WTC11 (cell line): ENCODE measurements around the gene NFAT5.
"Not testable (repeated sequence)": the region's sequence is repeated elsewhere in the genome, so short reads cannot be mapped to it uniquely, and the experiment has no call there.

Experiments used
- AR ChIP-seq: fragments of 250-450 bp; sonication (Bioruptor Pico); IDR thresholded peaks from 2 replicates; pipeline ENCODE4 v1.9.0; 2021; ENCODE audit warnings: mild to moderate bottlenecking
- ATF1 ChIP-seq: sonication (generic); formaldehyde crosslinking; IDR thresholded peaks from 2 replicates; pipeline ENCODE4 v1.8.1; 2023; ENCODE audit warnings: mild to moderate bottlenecking, moderate library complexity, missing genetic modification reagents
- CTCF ChIP-seq: fragments of 200-600 bp; IDR thresholded peaks from 2 replicates; pipeline ENCODE4 v1.8.0; 2022; ENCODE audit warnings: antibody characterized with exemption
- MXD4 ChIP-seq: fragments of 250-450 bp; sonication (Bioruptor Pico); IDR thresholded peaks from 2 replicates; pipeline ENCODE4 v1.8.0; 2021; ENCODE audit warnings: mild to moderate bottlenecking, moderate library complexity, borderline replicate concordance
- NR3C1 ChIP-seq: sonication (generic); formaldehyde crosslinking; conservative IDR thresholded peaks from 2 replicates; pipeline ENCODE4 v1.8.1; 2023; ENCODE audit warnings: low read depth, mild to moderate bottlenecking, missing genetic modification reagents
- SMAD4 ChIP-seq: sonication (generic); formaldehyde crosslinking; IDR thresholded peaks from 2 replicates; pipeline ENCODE4 v1.8.0; 2022; ENCODE audit warnings: mild to moderate bottlenecking, missing genetic modification reagents
- TCF7 ChIP-seq: sonication (generic); formaldehyde crosslinking; IDR thresholded peaks from 2 replicates; pipeline ENCODE4 v1.8.0; 2022; ENCODE audit warnings: mild to moderate bottlenecking, low read depth, missing genetic modification reagents, moderate library complexity
- ZBTB21 ChIP-seq: sonication (generic); formaldehyde crosslinking; IDR thresholded peaks from 2 replicates; pipeline ENCODE4 v1.8.1; 2023; ENCODE audit warnings: mild to moderate bottlenecking, missing genetic modification reagents, borderline replicate concordance
- TF ChIP-seq, protein P1 (sequence below): sonication (generic); formaldehyde crosslinking; IDR thresholded peaks from 2 replicates; pipeline ENCODE4 v1.8.0; 2022; ENCODE audit warnings: mild to moderate bottlenecking, missing genetic modification reagents

DNA sequence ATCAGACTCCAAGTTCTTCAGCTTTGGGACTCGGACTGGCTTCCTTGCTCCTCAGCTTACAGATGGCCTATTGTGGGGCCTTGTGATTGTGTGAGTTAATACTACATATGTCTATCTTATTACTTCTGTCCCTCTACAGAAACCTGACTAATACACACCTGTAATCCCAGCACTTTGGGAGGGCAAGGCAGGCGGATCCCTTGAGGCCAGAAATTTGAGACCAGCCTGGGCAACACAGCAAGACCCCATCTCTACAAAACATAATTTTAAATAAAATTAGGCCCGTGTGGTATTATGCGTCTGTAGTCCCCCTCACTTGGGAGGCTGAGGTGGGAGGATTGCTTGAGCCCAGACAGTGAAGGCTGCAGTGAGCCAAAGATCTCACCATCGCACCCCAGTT, 165.5 kb downstream of the NFAT5 start:
- TF ChIP-seq CTCF; NR3C1 (CRISPR knock-in tag); ATF1; AR (CRISPR knock-in tag); SMAD4 (CRISPR knock-in tag); ZBTB21; TCF7 (CRISPR knock-in tag); MXD4 (CRISPR knock-in tag): not testable (repeated sequence)
- TF ChIP-seq, protein P1, sequence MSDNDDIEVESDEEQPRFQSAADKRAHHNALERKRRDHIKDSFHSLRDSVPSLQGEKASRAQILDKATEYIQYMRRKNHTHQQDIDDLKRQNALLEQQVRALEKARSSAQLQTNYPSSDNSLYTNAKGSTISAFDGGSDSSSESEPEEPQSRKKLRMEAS, result not testable (repeated sequence)
